A549 (cell line): ENCODE measurements around the gene REXO5. TPM values are rescaled to one million over a fixed set of nuclear protein-coding genes. Genes with fewer than 3 reads are reported as not detected.

Source experiments
- ATAC-seq, 2 experiments: fragments of 200-7000 bp in 1 of 2; fragments of >200 bp in 1 of 2; cut with Nextera tagmentation in 1 of 2; cut with Tn5 transposase in 1 of 2; 3 replicates each; pipeline versions ENCODE4 v1.8.0 to v1.9.1; 2018 to 2020; ENCODE audit warnings: mild to moderate bottlenecking in 1 of 2, moderate library complexity in 1 of 2
- CTCF ChIA-PET: fragments of 300-600 bp; sonication (Branson Sonifier 250); formaldehyde crosslinking; extraction: SDS; loops from one replicate; lab custom pipeline; 2021; ENCODE audit warnings: antibody characterized with exemption, inconsistent platforms; lab: Yijun Ruan, JAX
- POLR2A ChIA-PET: fragments of 350-600 bp; formaldehyde crosslinking; extraction: SDS; loops from one replicate; lab custom pipeline; 2021; ENCODE audit warnings: antibody characterized with exemption, inconsistent platforms; lab: Yijun Ruan, JAX
- DNase-seq, 2 experiments: peaks; one replicate each; pipeline versions ENCODE4 v3.0.0 to v3.0.0-alpha.2; 2011 to 2016; ENCODE audit warnings: low read depth in 1 of 2, low spot score in 1 of 2
- FAIRE-seq: peaks from 2 replicates; lab custom pipeline; 2011; peaks lifted over from hg19 to GRCh38; lab: Jason Lieb, UNC
- H3K27ac ChIP-seq, 2 experiments: fragments of >200 bp; sonication (Bioruptor Twin); formaldehyde crosslinking; 3 replicates each; pipeline ENCODE4 v1.5.1; 2016 to 2017
- H3K4me1 ChIP-seq: fragments of >200 bp; sonication (Bioruptor Twin); formaldehyde crosslinking; 3 replicates; pipeline ENCODE4 v1.6.1; 2016
- H3K4me2 ChIP-seq: fragments of >200 bp; sonication (Bioruptor Twin); formaldehyde crosslinking; 3 replicates; pipeline ENCODE4 v1.6.1; 2016
- H3K4me3 ChIP-seq: fragments of >200 bp; sonication (Bioruptor Twin); formaldehyde crosslinking; 3 replicates; pipeline ENCODE4 v1.5.1; 2016
- H3K9me3 ChIP-seq: fragments of >200 bp; sonication (Bioruptor Twin); formaldehyde crosslinking; 3 replicates; pipeline ENCODE4 v1.6.1; 2016
- CBX2 ChIP-seq: fragments of 200-600 bp; sonication (generic); IDR thresholded peaks from 2 replicates; pipeline ENCODE4 v1.6.1; 2016; ENCODE audit warnings: low read depth, mild to moderate bottlenecking, borderline replicate concordance
- CEBPB ChIP-seq, 2 experiments: fragments of >200 bp in 1 of 2; sonication (Bioruptor Twin) in 1 of 2; formaldehyde crosslinking in 1 of 2; IDR thresholded peaks; 2 replicates each; pipeline ENCODE4 v1.6.1; 2012 to 2016
- EHF ChIP-seq: fragments of 250-450 bp; sonication (Bioruptor Pico); IDR thresholded peaks from 2 replicates; pipeline ENCODE4 v1.5.0; 2020; ENCODE audit warnings: mild to moderate bottlenecking
- ESRRA ChIP-seq: fragments of 150-350 bp; IDR thresholded peaks from 2 replicates; pipeline ENCODE4 v1.6.1; 2014; ENCODE audit warnings: mild to moderate bottlenecking, low read length, borderline replicate concordance
- FOSL2 ChIP-seq, 2 experiments: fragments of 450-650 bp in 1 of 2; fragments of >200 bp in 1 of 2; sonication (Bioruptor Twin) in 1 of 2; formaldehyde crosslinking; IDR thresholded peaks; 2 replicates each; pipeline versions ENCODE4 v1.5.0 to v1.6.1; 2016 to 2020; ENCODE audit warnings: mild to moderate bottlenecking in 1 of 2, moderate library complexity in 1 of 2
- FOXS1 ChIP-seq: fragments of 250-450 bp; sonication (Bioruptor Pico); IDR thresholded peaks from 2 replicates; pipeline ENCODE4 v1.5.0; 2020; ENCODE audit warnings: mild to moderate bottlenecking, moderate library complexity
- HEYL ChIP-seq: fragments of 250-450 bp; sonication (Bioruptor Pico); IDR thresholded peaks from 2 replicates; pipeline ENCODE4 v1.8.0; 2021; ENCODE audit warnings: mild to moderate bottlenecking, moderate library complexity
- HOXA7 ChIP-seq: fragments of 250-450 bp; sonication (Bioruptor Pico); IDR thresholded peaks from 2 replicates; pipeline ENCODE4 v1.5.0; 2020; ENCODE audit warnings: mild to moderate bottlenecking, moderate library complexity
- HOXB13 ChIP-seq: fragments of 250-450 bp; sonication (Bioruptor Pico); IDR thresholded peaks from 2 replicates; pipeline ENCODE4 v1.5.0; 2020; ENCODE audit warnings: low read depth, mild to moderate bottlenecking, moderate library complexity
- JUN ChIP-seq, 2 experiments: fragments of >200 bp; sonication (Bioruptor Twin); formaldehyde crosslinking; IDR thresholded peaks; 2 replicates in 1 of 2; 3 replicates in 1 of 2; pipeline ENCODE4 v1.6.1; 2016 to 2017
- JUNB ChIP-seq: fragments of >200 bp; sonication (Bioruptor Twin); formaldehyde crosslinking; IDR thresholded peaks from 2 replicates; pipeline ENCODE4 v1.6.1; 2016
- NFE2L2 ChIP-seq: fragments of 150-350 bp; conservative IDR thresholded peaks from 2 replicates; pipeline ENCODE4 v1.6.1; 2014; ENCODE audit warnings: low read length
- POLR2AphosphoS2 ChIP-seq: conservative IDR thresholded peaks from 2 replicates; pipeline ENCODE4 v1.6.1; 2012; ENCODE audit warnings: low read length, improper control_type of control experiment, inconsistent platforms
- RAD21 ChIP-seq, 2 experiments: fragments of >200 bp in 1 of 2; sonication (Bioruptor Twin) in 1 of 2; formaldehyde crosslinking in 1 of 2; IDR thresholded peaks in 1 of 2; conservative IDR thresholded peaks in 1 of 2; 2 replicates in 1 of 2; 3 replicates in 1 of 2; pipeline ENCODE4 v1.6.1; 2012 to 2018; ENCODE audit warnings: inconsistent platforms in 1 of 2
- RCOR1 ChIP-seq: fragments of 150-350 bp; IDR thresholded peaks from 2 replicates; pipeline ENCODE4 v1.6.1; 2014; ENCODE audit warnings: antibody characterized with exemption, low read length, low read depth
- SMC3 ChIP-seq: fragments of >200 bp; sonication (Bioruptor Twin); formaldehyde crosslinking; IDR thresholded peaks from 3 replicates; pipeline ENCODE4 v1.6.1; 2018; ENCODE audit warnings: inconsistent platforms
- TFCP2L1 ChIP-seq: fragments of 250-450 bp; sonication (Bioruptor Pico); IDR thresholded peaks from 2 replicates; pipeline ENCODE4 v1.5.0; 2021; ENCODE audit warnings: mild to moderate bottlenecking
- TP53 ChIP-seq: fragments of 250-450 bp; sonication (Bioruptor Pico); IDR thresholded peaks from 2 replicates; pipeline ENCODE4 v1.5.0; 2021; ENCODE audit warnings: mild to moderate bottlenecking, moderate library complexity
- ZC3H11A ChIP-seq: fragments of 450-650 bp; IDR thresholded peaks from 2 replicates; pipeline ENCODE4 v1.6.1; 2014; ENCODE audit warnings: antibody characterized with exemption, mild to moderate bottlenecking
- ZNF302 ChIP-seq: fragments of 250-450 bp; sonication (Bioruptor Pico); IDR thresholded peaks from 2 replicates; pipeline ENCODE4 v1.9.0; 2021; ENCODE audit warnings: inconsistent platforms, mild to moderate bottlenecking, moderate library complexity
- ZSCAN20 ChIP-seq: fragments of 250-450 bp; sonication (Bioruptor Pico); IDR thresholded peaks from 2 replicates; pipeline ENCODE4 v1.8.0; 2022; ENCODE audit warnings: mild to moderate bottlenecking, moderate library complexity
- WGBS: methylation state at CpG from one replicate; pipeline ENCODE4 v1.1.6; 2017; ENCODE audit errors: missing lambda C conversion rate; 5-methylcytosine and 5-hydroxymethylcytosine counted together
- polyA plus RNA-seq, 4 experiments: library from polyadenylated mRNA; depleted of rRNA in 3 of 4; stranded (reverse); fragments of >200 nt; fragmentation: RNase III in 1 of 4; extraction: RNeasy Plus Mini Kit Qiagen cat#74134 plus additional on column Dnase treatment in 1 of 4; gene quantifications; 2 replicates in 3 of 4; 3 replicates in 1 of 4; pipeline ENCODE4 v1.2.3, GENCODE V29; 2011 to 2017
- TF ChIP-seq, protein P1 (sequence below): fragments of >200 bp; sonication (Bioruptor Twin); formaldehyde crosslinking; IDR thresholded peaks from 2 replicates; pipeline ENCODE4 v1.6.1; 2016
- TF ChIP-seq, protein P2 (sequence below): fragments of >200 bp; sonication (Bioruptor Twin); formaldehyde crosslinking; IDR thresholded peaks from 3 replicates; pipeline ENCODE4 v1.5.1; 2016
- TF ChIP-seq, protein P3 (sequence below): IDR thresholded peaks from 2 replicates; pipeline ENCODE4 v1.6.1; 2012; ENCODE audit warnings: low read depth, borderline replicate concordance

REXO5 gene
- polyA plus RNA-seq, 2 of the 4 experiments (the other 2 are of a cell fraction), result 4.0 to 5.1 TPM

DNA sequence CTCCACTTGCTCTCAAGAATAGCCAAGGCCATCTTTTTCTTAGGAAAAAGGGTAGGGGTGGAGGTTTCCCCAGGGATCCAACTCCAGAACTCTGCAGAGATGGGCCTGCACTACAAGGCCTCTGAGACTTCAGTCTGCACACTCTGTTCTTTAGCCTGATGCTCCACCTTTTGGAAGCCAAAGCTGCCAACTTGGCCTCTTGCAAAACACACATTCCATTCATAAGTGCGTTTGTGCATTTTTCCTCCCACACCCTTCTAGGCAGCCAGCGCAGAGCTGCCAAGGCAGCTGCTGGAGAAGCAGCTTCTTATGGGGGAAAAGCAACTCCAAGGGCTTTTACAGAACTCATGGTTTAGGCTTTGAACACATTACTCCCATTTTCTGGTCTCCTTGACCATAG, 45.3 kb downstream of the REXO5 start:
- peak overlapping the region; percentile 74 for H3K4me2 ChIP-seq
- no peak overlapping the region for H3K4me3 ChIP-seq
- CTCF ChIA-PET, result interaction anchor here (0.7 to 6.3 kb wide), 13 partner anchors 14 to 449 kb away, joined by 3 to 66 read pairs (median 16); partner anchors contain the start of genes DCUN1D3, LDAF1 and LYRM1
- WGBS, result 3% methylated on average over 2 of the region's 2 CpGs
- ATAC-seq, result peak; percentile 81 to 91
- TF ChIP-seq TP53 (CRISPR knock-in tag) (no peak), CEBPB (IDR thresholded peaks at IDR 0.05) (peak; percentile 82 to 93), JUN (IDR thresholded peaks at IDR 0.05) (0 out of 5 replicates have a peak, but pooled peaks of 1 of the 2 experiments have one; percentile 37), RAD21 (conservative IDR thresholded peaks at IDR 0.05 in 1 of 2, IDR thresholded peaks at IDR 0.05 in 1 of 2) (peak in 1 of 2 experiments; percentile 33; a peak in 2 of 5 replicates), RCOR1 (no peak), HOXB13 (CRISPR knock-in tag) (no peak), HEYL (CRISPR knock-in tag) (no peak), EHF (CRISPR knock-in tag) (no peak), SMC3 (peak; percentile 49)
- TF ChIP-seq, protein P1, sequence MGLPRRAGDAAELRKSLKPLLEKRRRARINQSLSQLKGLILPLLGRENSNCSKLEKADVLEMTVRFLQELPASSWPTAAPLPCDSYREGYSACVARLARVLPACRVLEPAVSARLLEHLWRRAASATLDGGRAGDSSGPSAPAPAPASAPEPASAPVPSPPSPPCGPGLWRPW, result no peak
- TF ChIP-seq, all 56 proteins: peak for 4
- peak; percentile 20 to 82 for DNase-seq
- Histone ChIP-seq H3K9me3 (no peaks in the 10 kb centered on the region), H3K4me1 (peaks cover 51% of the 10 kb centered on the region), H3K27ac (peak overlapping the region; percentile 78 to 83)
- POLR2A ChIA-PET, result interaction anchor here (0.8 to 1.8 kb wide), 6 partner anchors 15 to 450 kb away, joined by 3 to 15 read pairs (median 4); partner anchors contain the start of genes DCUN1D3 and LYRM1
- peak; percentile 36 for FAIRE-seq

DNA sequence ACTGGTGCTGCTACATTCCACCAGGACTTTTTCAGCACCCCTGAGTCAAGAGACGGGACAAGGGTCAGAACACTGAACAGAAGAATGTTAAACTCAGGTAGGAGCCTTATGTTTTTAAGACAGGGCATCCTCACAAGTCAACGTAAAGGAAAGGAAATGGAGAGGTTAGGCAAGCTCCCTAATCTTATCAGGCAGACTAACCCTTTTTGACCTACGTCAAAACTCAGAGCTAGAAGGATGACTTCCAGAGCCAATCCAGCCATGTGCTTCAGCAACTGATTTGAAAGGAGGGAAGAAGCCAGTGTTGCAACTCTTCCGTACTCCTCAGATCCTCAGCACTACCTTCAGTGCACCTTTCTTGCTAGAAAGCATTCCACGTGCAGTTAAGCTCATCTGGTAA, 46.8 kb downstream of the REXO5 start:
- no peak for DNase-seq
- CTCF ChIA-PET, result interaction anchor here (1.2 to 6.3 kb wide), 5 partner anchors 9 to 231 kb away, joined by 3 to 49 read pairs (median 6); partner anchors contain the start of genes DCUN1D3 and LYRM1
- Histone ChIP-seq H3K4me1 (peaks cover 51% of the 10 kb centered on the region), H3K27ac (peak overlapping the region; percentile 50 to 78; a peak in 3 of 6 replicates), H3K4me3 (no peak overlapping the region), H3K9me3 (no peaks in the 10 kb centered on the region)
- WGBS, result 86% methylated on average over 5 of the region's 5 CpGs
- no peak for FAIRE-seq
- TF ChIP-seq HEYL (CRISPR knock-in tag), result no peak
- no peak for TF ChIP-seq ESRRA
- TF ChIP-seq, all 56 proteins: peak for 0
- H3K4me2 ChIP-seq, result no peak overlapping the region
- POLR2A ChIA-PET, result interaction anchor here (0.5 kb wide), 1 partner anchor 47 kb away, joined by 3 read pairs; the partner anchor contains the start of genes ERI2 and REXO5
- no peak for ATAC-seq

DNA sequence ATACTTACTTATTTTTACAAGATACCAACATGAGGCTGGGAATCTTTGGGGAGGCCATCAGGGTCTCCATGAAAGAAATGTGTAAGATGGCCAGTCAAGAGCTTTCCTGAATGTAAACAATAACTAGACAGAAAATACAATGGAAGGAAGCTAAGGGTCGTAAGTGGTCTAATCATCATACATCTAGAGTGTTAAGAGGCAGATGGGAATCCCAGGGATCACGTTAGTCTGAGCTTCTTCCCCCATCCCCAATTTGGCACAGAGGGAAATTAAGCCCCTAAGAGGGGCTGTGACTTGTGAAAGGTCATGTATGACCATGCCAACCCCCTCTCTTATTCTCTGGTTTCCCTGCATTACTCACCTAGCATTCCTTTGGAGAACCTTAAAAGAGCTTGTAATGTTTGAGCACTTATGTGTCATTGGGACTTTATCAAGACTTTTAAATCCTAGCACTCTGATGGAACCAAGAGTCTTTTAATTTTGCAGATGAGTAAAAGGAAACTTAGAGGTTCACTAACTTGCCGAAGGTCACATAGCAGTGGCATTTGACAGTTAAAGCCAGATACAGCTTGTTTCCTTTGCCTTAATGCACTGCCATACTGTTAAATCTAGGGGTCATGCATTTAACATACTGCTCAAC, 47.8 kb downstream of the REXO5 start:
- no peak overlapping the region for H3K4me3 ChIP-seq
- peak overlapping the region; percentile 9; the same call in 1 of the 3 replicates for H3K4me2 ChIP-seq
- POLR2A ChIA-PET, result no interaction called here
- H3K4me1 ChIP-seq, result peaks cover 51% of the 10 kb centered on the region
- FAIRE-seq, result no peak
- H3K9me3 ChIP-seq, result no peaks in the 10 kb centered on the region
- WGBS, result 92% methylated on average over 3 of the region's 3 CpGs
- TF ChIP-seq ZSCAN20 (CRISPR knock-in tag) (no peak), FOXS1 (CRISPR knock-in tag) (no peak)
- TF ChIP-seq, protein P2, sequence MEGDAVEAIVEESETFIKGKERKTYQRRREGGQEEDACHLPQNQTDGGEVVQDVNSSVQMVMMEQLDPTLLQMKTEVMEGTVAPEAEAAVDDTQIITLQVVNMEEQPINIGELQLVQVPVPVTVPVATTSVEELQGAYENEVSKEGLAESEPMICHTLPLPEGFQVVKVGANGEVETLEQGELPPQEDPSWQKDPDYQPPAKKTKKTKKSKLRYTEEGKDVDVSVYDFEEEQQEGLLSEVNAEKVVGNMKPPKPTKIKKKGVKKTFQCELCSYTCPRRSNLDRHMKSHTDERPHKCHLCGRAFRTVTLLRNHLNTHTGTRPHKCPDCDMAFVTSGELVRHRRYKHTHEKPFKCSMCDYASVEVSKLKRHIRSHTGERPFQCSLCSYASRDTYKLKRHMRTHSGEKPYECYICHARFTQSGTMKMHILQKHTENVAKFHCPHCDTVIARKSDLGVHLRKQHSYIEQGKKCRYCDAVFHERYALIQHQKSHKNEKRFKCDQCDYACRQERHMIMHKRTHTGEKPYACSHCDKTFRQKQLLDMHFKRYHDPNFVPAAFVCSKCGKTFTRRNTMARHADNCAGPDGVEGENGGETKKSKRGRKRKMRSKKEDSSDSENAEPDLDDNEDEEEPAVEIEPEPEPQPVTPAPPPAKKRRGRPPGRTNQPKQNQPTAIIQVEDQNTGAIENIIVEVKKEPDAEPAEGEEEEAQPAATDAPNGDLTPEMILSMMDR, result no peak
- CTCF ChIA-PET, result interaction anchor here (0.7 to 1.9 kb wide), 9 partner anchors 8 to 447 kb away, joined by 3 to 7 read pairs (median 3); partner anchors contain the start of genes DCUN1D3 and LYRM1
- H3K27ac ChIP-seq, result peak overlapping the region; percentile 8 to 50; a peak in 4 of 6 replicates
- ATAC-seq, result no peak
- no peak for DNase-seq

DNA sequence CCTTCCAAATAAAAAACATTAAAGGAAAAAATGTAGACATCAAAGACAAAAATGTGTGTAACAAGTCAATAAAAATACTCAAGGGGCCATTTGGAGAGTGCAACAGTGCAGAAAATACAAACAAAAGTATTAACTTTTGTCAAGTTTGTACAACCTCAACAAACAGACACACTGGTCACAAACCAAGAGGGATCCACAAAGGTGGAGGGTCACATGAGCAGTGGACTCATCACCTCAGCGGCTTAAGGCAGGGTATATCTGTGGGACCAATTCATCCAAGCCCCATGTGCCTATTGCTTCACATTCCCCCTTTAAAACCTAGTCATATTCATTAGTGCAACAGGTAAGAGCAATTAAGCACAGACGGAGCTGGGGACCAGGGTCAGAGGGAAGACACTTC, 48.6 kb downstream of the REXO5 start:
- Histone ChIP-seq H3K27ac (no peak overlapping the region), H3K4me1 (peaks cover 50% of the 10 kb centered on the region), H3K4me3 (no peak overlapping the region), H3K4me2 (no peak overlapping the region), H3K9me3 (no peaks in the 10 kb centered on the region)
- WGBS, result 93% methylated on average over 2 of the region's 2 CpGs
- CTCF ChIA-PET, result interaction anchor here (0.7 to 3.0 kb wide), 11 partner anchors 10 to 1464 kb away, joined by 3 to 9 read pairs (median 4); partner anchors contain the start of genes DCUN1D3, ERI2, LYRM1 and REXO5
- no peak for FAIRE-seq
- POLR2A ChIA-PET, result no interaction called here
- DNase-seq, result no peak
- no peak for ATAC-seq
- no peak for TF ChIP-seq FOSL2 (IDR thresholded peaks at IDR 0.05)
- no peak for TF ChIP-seq FOSL2 (CRISPR knock-in tag; IDR thresholded peaks at IDR 0.05)
- no peak for TF ChIP-seq TFCP2L1 (CRISPR knock-in tag)
- no peak for TF ChIP-seq FOXS1 (CRISPR knock-in tag)
- no peak for TF ChIP-seq CBX2
- TF ChIP-seq ZNF302 (CRISPR knock-in tag), result no peak
- no peak for TF ChIP-seq HOXA7
- TF ChIP-seq POLR2AphosphoS2, result no peak
- no peak for TF ChIP-seq ZSCAN20 (CRISPR knock-in tag)
- no peak for TF ChIP-seq NFE2L2
- TF ChIP-seq JUNB, result no peak
- no peak for TF ChIP-seq ZC3H11A
- TF ChIP-seq, protein P3, sequence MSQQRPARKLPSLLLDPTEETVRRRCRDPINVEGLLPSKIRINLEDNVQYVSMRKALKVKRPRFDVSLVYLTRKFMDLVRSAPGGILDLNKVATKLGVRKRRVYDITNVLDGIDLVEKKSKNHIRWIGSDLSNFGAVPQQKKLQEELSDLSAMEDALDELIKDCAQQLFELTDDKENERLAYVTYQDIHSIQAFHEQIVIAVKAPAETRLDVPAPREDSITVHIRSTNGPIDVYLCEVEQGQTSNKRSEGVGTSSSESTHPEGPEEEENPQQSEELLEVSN, result no peak
